Activated CD4-positive, alpha-beta T cell treated with anti-CD3 and anti-CD28 coated beads, Interleukin-2, amount 50 U/mL, for 16 hours (primary cell): Measurements from ENCODE around the gene GMPPA.

Experiments used
- DNase-seq: peaks from one replicate; pipeline ENCODE4 v3.0.0-alpha.2; 2020

The GMPPA gene

GRCh38 chr2:219506802-219507526, 8.3 kb downstream of the GMPPA start:
- no peak for DNase-seq

GRCh38 chr2:219507581-219508443, 9.1 kb downstream of the GMPPA start:
- no peak for DNase-seq

- no peak for DNase-seq
Observed at GRCh38 chr2:219508444-219508734, 9.7 kb downstream of the GMPPA start.

- DNase-seq: no peak
Observed at GRCh38 chr2:219508971-219509779, 10.5 kb downstream of the GMPPA start.

GRCh38 chr2:219509780-219510511, 11.3 kb downstream of the GMPPA start:
- DNase-seq: peak; percentile 44

- DNase-seq: no peak
Observed at GRCh38 chr2:219510512-219511135, 11.9 kb downstream of the GMPPA start.

GRCh38 chr2:219511547-219512325, 13.0 kb downstream of the GMPPA start:
- no peak for DNase-seq

- DNase-seq: no peak
Observed at GRCh38 chr2:219512524-219513216, 14.0 kb downstream of the GMPPA start.

GRCh38 chr2:219513787-219514186, 15.1 kb downstream of the GMPPA start:
- no peak for DNase-seq

- DNase-seq: no peak
Observed at GRCh38 chr2:219514196-219514761, 15.6 kb downstream of the GMPPA start, which contains the start of gene ASIC4. ASIC4 (plus strand) TSS chr2:219514482; CDS start chr2:219514725, 243 bp downstream.

- no peak for DNase-seq
Observed at GRCh38 chr2:219514836-219515235, 16.1 kb downstream of the GMPPA start.

GRCh38 chr2:219515874-219516629, 17.4 kb downstream of the GMPPA start:
- DNase-seq: no peak

- no peak for DNase-seq
Observed at GRCh38 chr2:219516888-219517287, 18.2 kb downstream of the GMPPA start.

GRCh38 chr2:219517954-219518778, 19.5 kb downstream of the GMPPA start:
- no peak for DNase-seq

- DNase-seq: no peak
Observed at GRCh38 chr2:219519526-219519916, 20.8 kb downstream of the GMPPA start.

- DNase-seq: no peak
Observed at GRCh38 chr2:219520079-219520478, 21.4 kb downstream of the GMPPA start.

- no peak for DNase-seq
Observed at GRCh38 chr2:219521066-219521880, 22.6 kb downstream of the GMPPA start.
